ENCODE measurements around the gene RXRG. TPM values are rescaled to one million over a fixed set of nuclear protein-coding genes. Genes with fewer than 3 reads are reported as not detected.

The RXRG gene
- total RNA-seq, 1 donor from 2014 or later, result 1.0 TPM

DNA sequence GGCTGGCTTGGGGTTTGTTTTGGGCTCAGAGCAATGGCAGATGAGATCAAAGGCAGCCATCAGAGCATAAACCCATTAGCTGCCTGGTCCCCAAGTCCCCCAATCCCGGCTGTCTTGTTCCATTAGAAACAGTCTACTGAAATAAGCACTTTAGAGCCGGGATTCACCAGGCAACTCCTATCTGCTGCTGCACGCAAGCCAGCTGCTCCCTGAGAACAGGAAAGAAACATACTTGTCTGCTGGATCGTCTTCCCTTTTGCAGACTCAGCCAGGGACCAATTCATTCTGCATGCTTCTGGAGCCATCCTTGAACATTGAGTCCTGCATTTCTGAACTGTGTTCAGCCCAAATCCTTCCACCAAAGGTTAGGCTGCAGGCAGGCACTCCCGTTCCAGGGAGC lies 21.8 kb downstream of the RXRG start:
- H3K36me3 Mint-ChIP-seq, result no peaks in the 10 kb centered on the region
- no peak for DNase-seq (ENCODE audit: low spot score in 2 of 2, unreplicated experiment in 2 of 2)
- peaks cover 3% of the 10 kb centered on the region for H3K27me3 Mint-ChIP-seq (ENCODE audit: low read depth)
- no peak for TF ChIP-seq CTCF (IDR thresholded peaks at IDR 0.05; ENCODE audit: unreplicated experiment)
- no peaks in the 10 kb centered on the region for H3K4me1 Mint-ChIP-seq
- H3K27ac Mint-ChIP-seq, result no peak overlapping the region
- no peaks in the 10 kb centered on the region for H3K9me3 Mint-ChIP-seq
- no peak overlapping the region for H3K4me3 Mint-ChIP-seq

DNA sequence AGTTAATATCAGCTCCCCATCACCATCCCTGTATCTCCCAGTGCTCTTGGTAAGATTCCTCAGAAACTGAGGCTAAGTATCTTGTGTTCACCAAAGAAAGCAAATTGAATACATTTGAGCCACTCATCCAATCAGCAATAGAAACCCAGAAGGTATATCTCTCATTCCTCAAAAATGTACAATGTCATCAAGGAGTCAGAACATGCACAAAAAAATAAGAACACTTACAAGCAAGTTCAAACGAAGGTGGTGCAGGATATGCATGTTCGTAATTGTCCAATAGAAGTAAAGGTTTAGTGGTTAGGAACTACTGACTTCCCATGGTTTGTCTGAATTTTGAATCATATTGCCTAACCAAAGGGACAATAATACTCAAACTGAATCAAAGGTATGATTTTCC lies 24.3 kb downstream of the RXRG start:
- no peak for TF ChIP-seq CTCF (IDR thresholded peaks at IDR 0.05; ENCODE audit: unreplicated experiment)
- Mint-ChIP-seq H3K4me1 (no peaks in the 10 kb centered on the region), H3K36me3 (no peaks in the 10 kb centered on the region), H3K27ac (no peak overlapping the region), H3K27me3 (ENCODE audit: low read depth) (peaks cover 15% of the 10 kb centered on the region), H3K9me3 (no peaks in the 10 kb centered on the region), H3K4me3 (no peak overlapping the region)
- DNase-seq (ENCODE audit: low spot score in 2 of 2, unreplicated experiment in 2 of 2), result no peak

DNA sequence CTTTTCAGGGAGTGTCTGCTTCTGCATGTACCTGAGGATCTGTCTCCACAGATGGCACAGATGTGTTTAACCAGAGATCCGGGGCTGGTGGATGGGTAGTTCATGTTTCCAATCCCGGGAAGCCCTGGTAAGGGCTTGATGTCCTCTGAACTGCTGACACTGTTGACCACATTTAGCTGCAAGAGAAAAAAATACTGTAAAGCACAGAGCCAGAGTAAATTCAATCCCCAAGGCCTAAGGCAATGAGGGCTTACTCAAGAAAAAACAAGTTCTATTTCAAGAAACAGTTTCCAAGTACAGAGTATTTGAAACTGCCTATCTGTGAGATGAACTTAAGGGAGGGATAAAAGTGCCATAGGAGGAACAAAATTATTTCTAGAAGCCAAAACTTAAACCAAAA lies 25.1 kb downstream of the RXRG start:
- TF ChIP-seq CTCF (IDR thresholded peaks at IDR 0.05; ENCODE audit: unreplicated experiment), result no peak
- H3K4me1 Mint-ChIP-seq, result no peaks in the 10 kb centered on the region
- H3K9me3 Mint-ChIP-seq, result no peaks in the 10 kb centered on the region
- H3K27me3 Mint-ChIP-seq (ENCODE audit: low read depth), result peaks cover 23% of the 10 kb centered on the region
- DNase-seq (ENCODE audit: low spot score in 2 of 2, unreplicated experiment in 2 of 2), result no peak
- no peak overlapping the region for H3K4me3 Mint-ChIP-seq
- H3K36me3 Mint-ChIP-seq, result no peaks in the 10 kb centered on the region
- H3K27ac Mint-ChIP-seq, result no peak overlapping the region

DNA sequence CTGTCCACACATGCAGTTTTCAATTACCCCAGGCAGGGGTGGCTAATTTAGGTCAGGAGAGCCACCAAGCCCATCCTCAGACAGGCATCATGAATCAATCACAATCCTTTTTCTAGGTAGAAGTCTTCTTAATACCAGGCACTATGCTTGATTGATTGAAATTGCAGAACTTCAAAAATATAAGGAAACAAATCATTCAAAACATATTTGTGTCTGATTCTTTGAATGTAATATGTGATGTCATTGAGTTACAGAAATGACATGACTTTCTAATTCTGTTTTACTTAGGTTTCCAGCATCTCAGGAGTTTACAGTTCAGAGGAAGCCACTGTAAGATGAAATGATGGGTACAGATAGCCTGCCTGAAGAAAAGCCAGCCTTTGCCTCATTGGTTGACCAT lies 26.7 kb downstream of the RXRG start:
- no peak for TF ChIP-seq CTCF (IDR thresholded peaks at IDR 0.05; ENCODE audit: unreplicated experiment)
- Mint-ChIP-seq H3K27ac (no peak overlapping the region), H3K36me3 (no peaks in the 10 kb centered on the region), H3K27me3 (ENCODE audit: low read depth) (peaks cover 34% of the 10 kb centered on the region), H3K4me3 (no peak overlapping the region), H3K4me1 (no peaks in the 10 kb centered on the region), H3K9me3 (no peaks in the 10 kb centered on the region)
- no peak for DNase-seq (ENCODE audit: low spot score in 2 of 2, unreplicated experiment in 2 of 2)

GRCh38 chr1:165416876-165417275 lies 28.1 kb downstream of the RXRG start:
- Mint-ChIP-seq H3K4me1 (no peaks in the 10 kb centered on the region), H3K4me3 (no peak overlapping the region), H3K27me3 (ENCODE audit: low read depth) (peaks cover 34% of the 10 kb centered on the region), H3K9me3 (no peaks in the 10 kb centered on the region), H3K36me3 (no peaks in the 10 kb centered on the region), H3K27ac (no peak overlapping the region)
- no peak for TF ChIP-seq CTCF (IDR thresholded peaks at IDR 0.05; ENCODE audit: unreplicated experiment)
- DNase-seq (ENCODE audit: low spot score in 2 of 2, unreplicated experiment in 2 of 2), result no peak

DNA sequence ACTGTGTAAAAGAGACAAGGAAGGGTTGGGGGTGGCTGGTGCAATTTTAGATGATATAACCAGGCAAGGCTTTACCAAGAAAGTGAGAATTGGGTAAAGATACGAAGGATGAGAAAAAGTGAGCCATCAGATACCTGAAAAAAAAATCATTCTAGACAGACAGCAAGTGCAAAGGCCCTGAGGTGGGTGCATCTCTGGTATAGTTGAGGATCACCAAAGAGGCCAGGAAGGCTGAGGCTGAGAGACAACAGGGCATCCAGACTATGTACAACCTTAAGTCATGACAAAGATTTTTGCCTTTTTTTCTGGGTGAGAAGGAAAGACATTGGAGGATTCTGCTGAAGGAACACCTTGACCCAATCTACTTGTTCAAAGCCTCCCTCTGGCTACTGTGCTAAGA lies 29.9 kb downstream of the RXRG start:
- H3K27me3 Mint-ChIP-seq (ENCODE audit: low read depth), result peaks cover 34% of the 10 kb centered on the region
- no peaks in the 10 kb centered on the region for H3K36me3 Mint-ChIP-seq
- H3K4me1 Mint-ChIP-seq, result no peaks in the 10 kb centered on the region

More for the DNA sequence above, 29.9 kb downstream of the RXRG start:
- no peak for TF ChIP-seq CTCF (IDR thresholded peaks at IDR 0.05; ENCODE audit: unreplicated experiment)
- Mint-ChIP-seq H3K27ac (no peak overlapping the region), H3K4me3 (no peak overlapping the region), H3K9me3 (no peaks in the 10 kb centered on the region)
- no peak for DNase-seq (ENCODE audit: low spot score in 2 of 2, unreplicated experiment in 2 of 2)

All from mesothelial cell of epicardium (in vitro differentiated cells).